ENCODE data around the gene SNRK.

SNRK gene

DNA sequence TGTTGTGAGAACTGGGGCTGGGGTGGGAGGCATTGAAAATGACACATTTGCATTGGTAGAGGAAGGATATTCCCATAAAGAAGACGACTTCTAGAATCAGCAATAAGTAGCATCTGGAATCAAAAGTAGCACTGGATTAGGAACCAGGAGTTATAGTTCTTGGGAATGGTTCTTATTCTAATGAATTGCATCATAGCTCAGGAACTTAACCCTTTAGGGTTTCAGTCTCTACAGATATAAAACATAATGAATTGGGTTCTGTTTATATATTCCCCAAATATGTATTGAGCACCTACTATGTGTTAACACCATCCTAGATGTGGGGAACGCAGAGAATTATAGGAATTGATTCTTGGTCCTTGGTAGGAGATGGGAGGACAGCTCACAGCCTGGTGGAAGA, 16.3 kb upstream of the SNRK start:
- no peak for DNase-seq

DNA sequence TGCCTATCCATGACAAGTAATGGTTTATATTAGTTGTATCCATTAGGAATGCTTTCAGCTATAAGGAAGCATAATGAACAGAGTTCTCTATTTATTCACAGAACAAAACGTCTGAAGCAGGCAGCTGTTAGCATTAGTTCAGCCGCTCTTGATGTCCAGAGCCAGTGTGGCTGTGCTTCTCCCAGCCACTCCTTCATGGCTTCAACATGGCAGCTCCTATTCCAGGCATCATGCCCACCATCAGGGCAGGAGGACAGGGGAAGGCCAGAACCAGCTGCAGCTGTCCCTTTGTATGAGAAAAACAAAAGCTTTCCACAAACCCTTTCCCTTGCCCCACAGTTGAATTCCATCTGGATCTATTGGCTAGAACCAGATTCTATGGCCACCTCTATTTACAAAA, 12.9 kb upstream of the SNRK start:
- no peak for DNase-seq

DNA sequence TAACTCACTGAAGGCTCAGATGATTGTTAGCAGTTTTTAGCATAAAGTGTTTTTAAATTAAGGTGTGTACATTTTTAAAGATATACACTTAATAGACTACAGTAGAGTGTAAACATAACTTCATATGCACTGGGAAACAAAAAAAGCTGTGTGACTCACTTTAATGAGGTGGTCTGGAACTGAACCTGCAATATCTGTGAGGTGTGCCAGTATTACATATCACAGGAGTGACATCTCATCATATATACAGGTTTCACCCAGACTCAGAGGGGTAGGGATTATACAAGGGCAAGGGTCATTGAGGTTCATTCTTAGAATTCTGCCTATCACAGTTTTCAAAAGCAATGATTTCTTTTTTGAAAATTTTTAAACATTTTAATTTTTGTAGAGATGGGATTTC, 7.3 kb upstream of the SNRK start:
- no peak for DNase-seq

DNA sequence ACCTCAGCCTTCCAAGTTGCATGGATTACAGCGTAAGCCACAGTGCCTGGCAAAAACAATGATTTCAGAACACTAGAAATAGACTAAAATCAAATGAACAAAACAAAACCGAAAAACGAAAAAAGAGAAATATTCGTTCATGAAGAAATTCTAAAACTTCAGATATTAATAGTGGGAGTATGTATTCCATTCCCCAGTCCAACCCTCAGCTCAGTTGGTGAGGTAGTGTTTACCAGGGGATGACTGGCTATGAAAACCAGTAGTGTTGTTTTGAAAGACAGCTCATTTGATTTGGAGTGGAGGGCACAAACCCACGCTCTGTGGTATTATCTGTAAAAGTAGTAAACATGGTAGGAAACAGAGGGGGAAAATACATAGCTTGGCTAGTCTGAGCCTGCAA, 6.8 kb upstream of the SNRK start:
- DNase-seq, result no peak

DNA sequence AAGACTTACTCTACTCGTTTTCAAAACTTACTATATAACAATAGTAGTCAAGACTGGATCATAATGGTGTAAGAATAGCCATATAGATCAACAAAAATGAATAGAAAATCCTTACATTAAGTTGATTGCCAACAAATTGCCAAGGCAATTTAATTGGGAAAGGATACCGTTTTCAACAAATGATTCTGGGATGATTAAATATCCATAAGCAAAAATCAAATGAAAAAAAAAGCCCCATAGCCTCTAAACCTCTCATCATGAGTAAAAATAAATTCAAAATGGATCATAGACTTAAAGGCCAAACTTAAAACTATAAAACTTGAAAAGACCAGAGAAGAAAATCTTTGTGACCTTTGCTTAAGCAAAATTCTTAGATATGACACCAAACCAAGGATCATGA, 5.3 kb upstream of the SNRK start:
- DNase-seq, result no peak

DNA sequence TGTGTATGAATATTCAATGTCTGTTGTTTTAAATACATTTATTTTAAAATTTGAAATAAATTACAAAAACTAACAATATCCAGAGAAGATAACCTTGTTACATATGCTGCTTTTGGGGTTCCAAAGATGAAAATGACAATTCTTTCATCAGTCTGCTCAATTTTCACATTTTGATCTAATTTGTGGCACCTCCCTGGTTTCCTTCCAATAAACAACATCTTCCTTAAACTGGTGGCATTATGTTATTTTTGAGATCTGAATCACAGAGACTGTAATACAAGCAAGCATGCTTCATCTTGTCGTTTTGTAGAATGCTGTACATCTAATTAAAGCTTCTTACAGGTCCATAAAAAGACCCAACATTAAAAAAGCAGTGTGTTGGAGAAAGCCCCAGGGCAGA, 2.2 kb upstream of the SNRK start:
- DNase-seq, result no peak

DNA sequence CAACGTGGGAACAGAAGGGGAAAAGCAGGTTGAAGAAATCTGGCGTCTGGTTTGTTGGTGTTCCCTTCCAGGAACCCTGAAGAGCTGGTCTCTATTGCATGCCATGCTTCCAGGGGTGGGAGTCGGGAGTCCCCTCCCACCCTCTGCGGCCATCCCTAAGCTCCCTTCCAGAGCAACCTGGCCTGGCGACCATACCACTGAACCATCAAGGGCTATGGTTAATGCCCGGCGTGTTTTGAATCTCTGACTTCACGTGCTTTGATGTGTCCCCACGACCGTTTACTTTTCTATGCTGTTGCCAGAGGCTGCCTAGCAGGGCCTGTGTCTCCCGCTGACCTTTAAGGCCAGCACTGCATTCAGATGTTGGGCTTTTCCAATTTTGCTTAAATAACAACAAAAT, 696 bp upstream of the SNRK start:
- no peak for DNase-seq

DNA sequence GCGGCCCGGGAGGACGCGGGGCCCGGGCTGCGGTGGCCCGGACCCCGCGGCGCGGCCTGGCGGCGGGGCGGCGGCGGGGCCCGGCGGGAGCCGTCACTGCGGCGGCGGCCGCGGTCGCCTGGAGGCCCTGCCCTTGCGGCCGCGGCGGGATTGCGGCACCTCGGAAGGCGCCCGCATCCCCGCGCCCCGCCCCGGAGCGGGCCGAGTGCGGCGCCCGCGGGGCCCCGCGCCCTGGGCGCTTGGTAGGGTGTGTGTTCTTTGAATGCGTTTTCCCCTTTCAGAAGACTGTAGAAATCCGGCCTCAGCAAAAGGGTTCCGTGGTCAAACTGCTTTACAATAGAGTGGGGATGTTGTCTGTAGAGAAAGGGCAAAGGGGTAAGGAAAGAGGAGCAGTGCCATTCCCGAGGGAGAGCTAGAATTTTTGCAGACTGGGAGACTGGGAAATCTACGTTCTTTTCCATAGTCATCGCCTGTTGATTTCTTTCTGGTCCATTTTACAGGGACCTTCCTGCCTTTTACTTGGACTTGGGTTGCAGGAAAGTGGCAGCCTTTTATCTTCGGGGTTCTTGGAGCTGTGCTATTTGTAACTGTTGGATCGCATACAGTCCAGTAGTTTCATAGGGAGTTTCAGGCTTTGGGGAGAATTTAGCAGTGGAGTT, 630 bp downstream of the SNRK start:
- no peak for DNase-seq

DNA sequence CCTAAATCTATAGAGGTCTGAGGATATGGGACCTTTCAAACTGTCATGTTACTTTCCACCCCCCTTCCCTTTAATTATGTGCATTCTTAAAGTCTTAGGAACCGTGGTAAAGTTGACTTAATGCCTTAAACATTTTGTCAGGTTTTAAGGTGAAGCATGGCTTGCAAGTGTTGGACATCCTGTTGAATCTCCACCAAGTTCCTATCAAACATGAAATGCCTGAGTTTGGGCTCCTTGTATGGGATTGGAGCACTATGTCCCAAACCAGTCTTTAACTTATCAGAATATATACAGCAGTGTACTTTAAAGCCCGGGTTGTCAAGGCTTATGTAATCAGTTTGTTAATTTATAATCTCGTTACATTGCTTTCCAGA, 1.1 kb downstream of the SNRK start:
- no peak for DNase-seq

DNA sequence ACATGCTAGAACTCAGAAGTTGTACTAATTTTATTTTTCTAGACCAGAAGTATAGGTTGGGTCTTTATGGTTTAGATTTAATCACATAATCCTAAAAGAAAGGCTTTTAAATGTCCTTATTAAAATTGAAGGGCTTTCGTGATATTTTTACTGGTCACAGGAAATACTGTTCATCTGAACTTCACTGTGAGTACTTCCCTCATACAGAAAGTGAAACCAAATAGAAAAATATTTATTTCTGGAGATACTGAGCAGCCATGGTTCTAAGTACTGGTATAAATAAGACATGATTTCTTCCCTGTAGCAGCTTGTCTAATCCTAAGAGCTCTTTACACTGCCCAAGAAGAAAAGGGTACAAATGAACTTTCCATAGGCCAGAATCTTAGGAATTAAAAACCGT, 2.0 kb downstream of the SNRK start:
- DNase-seq, result no peak

DNA sequence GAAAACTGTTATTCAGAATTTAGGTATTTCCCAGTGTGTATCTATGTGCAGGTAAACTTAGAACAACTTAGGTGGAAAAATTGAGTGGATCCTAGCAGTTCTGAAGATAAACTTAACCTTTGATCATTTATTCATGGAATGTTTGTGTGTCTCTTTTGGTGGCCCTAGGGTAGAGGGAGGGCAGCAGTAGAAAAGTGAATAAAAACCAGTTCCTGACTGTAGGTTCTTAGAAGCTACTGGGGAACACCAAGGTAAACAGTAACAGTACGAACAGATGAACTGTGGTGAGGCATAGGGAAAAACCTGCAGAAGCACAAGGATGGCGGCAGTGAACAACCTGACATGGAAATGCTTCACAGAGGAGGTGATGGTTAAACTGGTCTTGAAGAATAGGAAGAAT, 2.5 kb downstream of the SNRK start:
- no peak for DNase-seq

DNA sequence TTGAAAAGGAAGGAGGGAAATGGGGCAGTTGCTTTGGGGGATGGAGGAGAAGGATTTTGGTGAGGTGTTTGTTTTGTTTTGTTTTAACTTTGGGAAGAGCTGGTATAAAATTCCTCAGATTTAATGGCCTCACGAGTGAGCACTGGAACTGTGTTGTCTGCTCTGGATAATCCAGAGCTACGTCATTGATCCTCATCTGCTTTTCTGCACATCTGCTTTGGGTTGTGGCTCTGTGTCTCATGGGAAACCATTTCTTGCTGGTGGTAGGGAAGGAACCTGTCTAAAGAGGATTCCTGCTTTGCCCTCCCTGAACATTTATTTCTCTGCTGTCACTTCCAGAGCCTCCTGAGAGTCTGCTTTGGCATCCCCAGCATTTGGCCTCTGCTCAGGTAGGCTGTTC, 3.1 kb downstream of the SNRK start:
- no peak for DNase-seq

DNA sequence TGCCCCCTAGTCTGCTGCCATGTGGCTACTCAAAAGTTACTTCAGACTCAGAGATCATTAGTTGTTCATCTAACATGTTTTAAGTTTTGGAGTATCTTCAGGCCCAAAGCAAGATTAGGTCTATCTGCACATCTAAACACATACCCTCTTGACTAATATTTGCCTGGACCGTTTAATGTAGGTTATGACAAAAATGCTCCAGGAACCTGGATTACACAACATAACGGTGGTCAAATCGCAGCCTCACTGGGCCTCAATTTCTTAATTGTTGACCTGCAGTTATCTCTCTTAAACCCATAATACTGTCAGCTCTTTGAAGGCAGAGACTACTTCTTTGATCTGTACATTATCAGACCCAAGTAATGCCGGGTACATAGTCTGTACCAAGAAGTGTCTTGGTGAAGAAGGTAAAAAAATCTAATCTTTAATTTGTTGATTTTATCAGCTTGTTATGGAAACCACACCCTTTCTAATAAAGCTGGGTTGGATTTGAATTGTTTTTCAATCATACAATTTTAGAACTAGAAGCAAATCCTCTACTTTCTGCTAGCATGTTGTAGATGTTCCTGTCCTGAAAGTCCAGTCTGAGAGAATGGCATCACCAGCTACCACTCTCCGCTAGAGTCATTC, 3.6 kb downstream of the SNRK start:
- no peak for DNase-seq

DNA sequence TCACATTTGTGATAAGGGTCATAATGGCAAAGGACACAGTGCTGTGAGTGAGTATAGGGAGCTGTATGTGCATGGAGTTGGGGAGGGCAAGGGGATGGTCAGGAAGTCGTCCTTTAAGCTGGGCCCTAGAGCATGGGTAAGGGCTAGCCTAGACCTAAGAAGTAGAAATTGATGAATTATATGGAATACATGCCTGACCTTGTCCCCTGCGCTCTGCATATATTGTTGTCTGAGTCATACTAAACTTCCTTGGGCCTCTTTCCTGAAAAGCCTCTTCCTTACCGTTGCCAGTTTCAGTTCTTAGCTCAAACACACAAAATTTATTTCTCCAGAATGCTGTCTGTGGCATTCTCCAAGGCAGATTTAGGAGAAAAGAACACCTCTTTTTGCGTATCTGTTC, 4.6 kb downstream of the SNRK start:
- no peak for DNase-seq

DNA sequence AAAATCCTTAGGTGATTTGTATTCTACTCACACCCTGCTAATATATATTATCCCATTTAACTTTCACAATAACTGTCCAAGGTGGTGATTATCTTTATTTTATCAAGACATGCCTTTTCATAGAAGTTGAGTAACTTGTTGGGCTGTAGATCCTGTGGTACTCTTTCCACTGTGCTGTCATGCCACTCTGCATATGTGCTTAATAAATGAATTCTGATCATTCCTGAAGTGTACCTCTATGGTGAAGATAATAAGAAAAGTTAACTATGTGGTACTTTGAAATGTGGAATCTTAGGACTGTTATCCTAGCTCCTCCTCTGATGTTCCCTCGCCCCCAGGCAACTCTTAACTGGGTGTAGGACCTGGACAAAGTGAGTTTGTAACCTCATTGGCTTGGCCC, 5.2 kb downstream of the SNRK start:
- no peak for DNase-seq

DNA sequence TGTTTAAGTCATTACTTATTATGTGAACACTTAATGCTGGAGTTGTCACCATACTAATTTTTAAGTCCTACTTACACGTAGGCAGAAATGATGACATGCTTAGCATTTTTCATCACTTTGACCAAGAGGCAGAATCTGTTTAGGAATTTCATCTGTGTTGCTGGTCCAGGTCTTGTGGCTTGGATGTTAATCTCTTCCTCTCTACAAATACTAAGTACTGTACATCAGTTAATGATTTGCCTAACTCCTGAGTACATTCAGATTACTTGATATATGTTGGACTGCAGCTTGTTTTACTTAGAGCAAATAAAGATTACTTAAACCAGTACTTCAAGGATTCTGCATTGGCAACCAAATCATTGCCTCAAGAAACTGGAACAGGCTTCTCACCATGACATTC, 8.6 kb downstream of the SNRK start:
- no peak for DNase-seq

DNA sequence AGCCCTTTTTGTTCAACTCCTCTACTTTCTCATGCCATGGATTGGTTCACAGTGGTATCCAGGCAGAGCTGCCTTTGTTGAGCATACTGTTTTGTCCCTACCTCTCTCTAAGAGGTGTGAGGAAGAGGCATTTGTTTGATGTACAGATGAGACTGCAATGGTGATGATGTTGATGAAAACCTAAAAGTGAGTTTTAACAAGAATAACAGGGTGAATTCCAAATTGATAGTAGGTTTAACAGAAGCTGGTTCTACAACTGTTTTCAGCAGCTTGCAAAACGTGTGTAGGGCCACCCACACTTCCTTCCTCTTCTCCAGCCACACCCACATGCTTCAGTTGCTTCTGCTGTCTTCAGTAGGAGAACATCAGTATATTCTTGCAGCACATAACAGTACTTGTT, 10.2 kb downstream of the SNRK start:
- DNase-seq, result no peak

DNA sequence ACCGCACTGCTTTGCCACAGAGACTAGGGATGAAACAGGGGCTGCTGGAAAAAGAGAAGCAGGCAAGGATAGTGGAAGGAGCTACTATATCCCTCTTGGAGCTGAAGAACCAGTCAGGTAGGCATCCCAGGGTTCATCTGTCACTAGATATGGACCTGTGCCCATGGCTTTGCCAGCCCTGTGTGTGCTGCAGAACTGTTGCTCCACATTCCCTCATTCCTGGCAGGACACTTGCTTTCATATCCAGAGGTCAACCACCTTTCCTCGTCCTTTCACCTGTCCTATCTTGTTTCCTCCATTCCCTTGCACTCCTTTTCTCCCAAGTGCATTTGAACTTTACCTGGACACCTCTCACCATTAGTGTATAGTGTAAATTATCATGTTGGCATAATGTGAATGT, 12.0 kb downstream of the SNRK start:
- no peak for DNase-seq

DNA sequence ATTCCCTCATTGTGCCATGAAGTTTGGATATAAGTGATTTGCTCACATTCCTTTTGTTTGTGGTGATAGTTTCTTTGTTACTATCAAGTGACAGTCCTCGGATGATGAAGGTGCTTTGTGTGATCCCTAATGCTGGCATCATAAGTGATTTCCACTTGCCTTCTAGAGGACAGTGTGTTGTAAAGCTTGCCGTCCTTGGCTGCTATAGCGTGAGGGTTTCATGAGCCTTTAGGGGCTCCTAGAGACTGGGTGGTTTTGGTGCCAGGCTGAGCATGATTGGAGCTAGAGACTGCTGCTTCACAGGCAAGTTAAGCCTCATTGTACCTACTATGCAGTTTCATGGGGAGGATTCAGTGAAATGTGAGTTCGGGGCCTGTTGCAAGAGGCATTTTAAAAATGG, 12.4 kb downstream of the SNRK start:
- DNase-seq, result no peak

DNA sequence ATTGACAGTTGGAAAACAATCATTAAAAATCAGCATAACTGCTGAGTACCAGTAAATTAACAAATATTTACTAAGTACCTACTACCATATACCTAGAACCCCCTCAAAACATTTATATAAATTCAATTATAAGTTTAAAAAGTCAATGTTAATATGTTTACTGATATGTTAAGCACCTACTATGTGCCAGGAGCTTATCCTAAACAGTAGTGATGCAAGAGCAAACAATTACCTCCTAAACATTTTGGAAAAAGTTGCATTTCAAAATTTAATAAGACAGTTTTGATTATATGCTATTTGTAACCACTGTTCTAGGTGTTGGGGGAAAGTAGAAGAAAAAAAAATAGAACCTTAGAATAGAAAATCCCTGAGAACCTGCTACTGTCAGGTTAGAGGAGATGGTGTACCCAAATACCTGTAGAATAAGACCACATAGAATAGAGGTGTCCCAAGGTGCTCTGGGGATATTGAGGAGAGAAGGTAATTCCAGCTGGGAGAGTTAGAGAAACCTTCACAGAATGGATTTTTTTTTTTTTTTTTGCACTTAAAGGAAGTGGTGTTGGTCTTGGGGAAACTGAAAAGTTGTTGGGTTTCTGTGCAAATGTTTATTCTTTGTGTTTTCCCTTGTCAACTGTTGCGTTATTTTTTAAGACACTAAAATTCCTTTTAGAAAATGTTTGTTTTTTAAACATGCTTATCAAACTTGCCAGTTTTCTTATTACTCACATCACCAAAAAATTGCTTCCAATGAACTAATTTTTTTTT, 16.0 kb downstream of the SNRK start:
- no peak for DNase-seq

DNA sequence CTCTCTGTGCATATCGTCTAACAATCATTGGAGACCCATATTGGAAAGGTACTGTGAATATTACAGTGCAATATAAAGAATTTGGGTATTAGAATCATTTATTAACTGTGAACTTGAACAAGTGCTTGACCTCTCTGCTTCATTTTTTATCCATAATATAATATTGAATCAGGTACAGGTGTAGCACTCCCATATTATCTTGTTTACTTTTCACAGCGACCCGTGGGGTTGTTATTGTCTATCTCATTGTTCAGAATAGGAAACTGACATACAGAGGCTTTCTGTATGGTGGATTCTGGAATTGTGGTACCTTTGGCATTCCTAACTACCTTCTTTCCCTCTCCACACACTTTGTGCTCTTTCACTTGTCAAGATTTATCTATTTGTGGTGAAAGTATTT, 17.8 kb downstream of the SNRK start:
- no peak for DNase-seq

DNA sequence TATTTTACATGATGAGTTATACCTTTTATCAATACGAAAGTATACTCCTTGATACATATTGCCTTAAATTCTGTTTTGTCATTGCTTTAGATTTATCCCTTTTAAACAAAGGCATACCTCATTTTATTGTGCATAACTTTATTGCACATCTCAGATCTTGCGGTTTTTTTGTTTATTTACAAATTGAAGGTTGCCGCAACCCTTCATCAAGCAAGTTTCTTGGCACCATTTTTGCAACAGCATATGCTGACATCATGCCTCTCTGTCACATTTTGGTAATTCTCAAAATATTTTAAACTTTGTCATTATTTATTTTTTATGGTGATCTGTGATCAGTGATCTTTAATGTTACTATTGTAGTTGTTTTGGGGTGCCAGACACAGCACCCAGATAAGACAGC, 20.9 kb downstream of the SNRK start:
- DNase-seq, result no peak

DNA sequence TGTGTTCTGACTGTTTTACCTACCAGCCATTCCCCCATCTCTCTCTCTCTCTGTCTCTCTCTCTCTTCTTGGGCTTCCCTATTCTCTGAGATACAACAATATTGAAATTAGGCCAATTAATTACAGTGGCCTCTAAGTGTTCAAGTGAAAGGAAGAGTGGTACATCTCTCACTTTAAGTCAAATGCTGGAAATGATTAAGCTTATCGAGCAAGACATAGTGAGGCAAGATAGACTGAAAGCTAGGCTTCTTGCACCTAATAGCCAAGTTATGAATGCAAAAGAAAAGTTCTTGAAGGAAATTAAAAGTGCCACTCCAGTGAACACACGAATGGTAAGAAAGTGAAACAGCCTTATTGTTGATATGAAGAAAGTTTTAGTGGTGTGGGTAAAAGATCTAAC, 21.3 kb downstream of the SNRK start:
- DNase-seq, result no peak

DNA sequence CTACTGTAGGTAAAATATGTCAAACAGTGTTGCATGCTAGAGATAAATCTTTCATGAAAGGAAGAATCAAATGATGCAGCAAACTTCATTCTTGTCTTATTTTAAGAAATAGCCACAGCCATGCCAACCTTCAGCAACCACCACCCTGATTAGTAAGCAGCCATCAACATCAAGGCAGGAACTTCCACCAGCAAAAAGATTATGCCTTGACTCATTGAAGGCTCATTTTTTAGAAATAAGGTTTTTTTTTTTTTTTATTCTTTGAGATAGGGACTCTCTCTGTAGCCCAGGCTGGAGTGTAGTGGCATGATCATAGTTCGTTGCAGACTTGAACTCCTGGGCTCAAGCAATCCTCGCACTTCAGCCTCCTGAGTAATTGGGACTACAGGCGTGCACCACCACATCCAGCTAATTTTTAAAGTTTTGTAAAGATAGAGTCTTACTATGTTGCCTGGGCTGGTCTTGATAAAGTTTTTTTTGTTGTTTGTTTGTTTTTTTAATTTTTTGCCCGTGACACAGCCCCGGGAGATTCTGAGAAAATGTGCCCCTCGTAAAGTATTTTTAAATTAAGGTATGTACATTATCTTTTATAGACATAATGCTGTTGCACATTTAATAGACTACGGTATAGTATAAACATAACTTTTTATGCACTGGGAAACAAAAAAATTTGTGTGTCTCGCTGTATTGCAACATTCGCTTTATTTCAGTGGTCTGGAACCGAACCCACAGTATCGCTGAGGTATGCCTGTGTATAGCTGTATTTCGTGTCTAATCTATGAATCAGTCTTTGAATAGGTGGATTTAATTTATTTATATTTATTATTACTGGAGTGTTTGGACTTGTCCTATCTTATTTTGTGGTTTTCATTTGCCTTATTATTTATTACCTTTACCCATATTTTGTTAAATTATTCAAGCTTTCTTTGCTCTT, 23.3 kb downstream of the SNRK start:
- no peak for DNase-seq

Data from NCI-H774 (cell line).